ENCODE results near the gene ZNF415. TPM values are rescaled to one million over a fixed set of nuclear protein-coding genes. Genes with fewer than 3 reads are reported as not detected.

ZNF415 gene
- total RNA-seq, 1 experiment from 2014 or later = not detected

- Mint-ChIP-seq H3K9me3 (ENCODE audit: low read depth, unreplicated experiment) (peaks cover 22% of the 10 kb centered on the region), H3K27ac (ENCODE audit: unreplicated experiment) (no peak overlapping the region), H3K4me3 (ENCODE audit: low read depth, unreplicated experiment) (no peak overlapping the region), H3K27me3 (ENCODE audit: unreplicated experiment) (no peaks in the 10 kb centered on the region), H3K36me3 (ENCODE audit: insufficient read depth, unreplicated experiment) (no peaks in the 10 kb centered on the region), H3K4me1 (ENCODE audit: low read depth, unreplicated experiment) (no peaks in the 10 kb centered on the region)
- no peak for DNase-seq
- CTCF ChIA-PET = no interaction called here
- no peak for TF ChIP-seq CTCF (IDR thresholded peaks at IDR 0.05; ENCODE audit: unreplicated experiment)
- intact Hi-C loops (cut with micrococcal nuclease; ENCODE audit: unreplicated experiment) = no loop called here
- no TSS peak for BruUV-seq (replicated peaks)
These were observed 33.0 kb upstream of the ZNF415 start for GRCh38 chr19:53165691-53166091.

GRCh38 chr19:53161123-53161522 lies 28.4 kb upstream of the ZNF415 start:
- no TSS peak for BruUV-seq (replicated peaks)
- H3K36me3 Mint-ChIP-seq (ENCODE audit: insufficient read depth, unreplicated experiment) = no peaks in the 10 kb centered on the region
- CTCF ChIA-PET = no interaction called here
- intact Hi-C loops (cut with micrococcal nuclease; ENCODE audit: unreplicated experiment) = no loop called here
- no peak for TF ChIP-seq CTCF (IDR thresholded peaks at IDR 0.05; ENCODE audit: unreplicated experiment)
- H3K4me3 Mint-ChIP-seq (ENCODE audit: low read depth, unreplicated experiment) = no peak overlapping the region
- H3K27ac Mint-ChIP-seq (ENCODE audit: unreplicated experiment) = no peak overlapping the region
- H3K9me3 Mint-ChIP-seq (ENCODE audit: low read depth, unreplicated experiment) = peaks cover 24% of the 10 kb centered on the region
- H3K4me1 Mint-ChIP-seq (ENCODE audit: low read depth, unreplicated experiment) = no peaks in the 10 kb centered on the region
- no peak for DNase-seq
- H3K27me3 Mint-ChIP-seq (ENCODE audit: unreplicated experiment) = no peaks in the 10 kb centered on the region

GRCh38 chr19:53160350-53160749 lies 27.6 kb upstream of the ZNF415 start:
- Mint-ChIP-seq H3K36me3 (ENCODE audit: insufficient read depth, unreplicated experiment) (no peaks in the 10 kb centered on the region), H3K4me3 (ENCODE audit: low read depth, unreplicated experiment) (no peak overlapping the region), H3K27me3 (ENCODE audit: unreplicated experiment) (no peaks in the 10 kb centered on the region), H3K9me3 (ENCODE audit: low read depth, unreplicated experiment) (peaks cover 19% of the 10 kb centered on the region), H3K27ac (ENCODE audit: unreplicated experiment) (no peak overlapping the region), H3K4me1 (ENCODE audit: low read depth, unreplicated experiment) (no peaks in the 10 kb centered on the region)
- CTCF ChIA-PET = no interaction called here
- no TSS peak for BruUV-seq (replicated peaks)
- no peak for TF ChIP-seq CTCF (IDR thresholded peaks at IDR 0.05; ENCODE audit: unreplicated experiment)
- no peak for DNase-seq
- intact Hi-C loops (cut with micrococcal nuclease; ENCODE audit: unreplicated experiment) = no loop called here

GRCh38 chr19:53158119-53158656 lies 25.5 kb upstream of the ZNF415 start:
- no TSS peak for BruUV-seq (replicated peaks)
- DNase-seq = no peak
- Mint-ChIP-seq H3K9me3 (ENCODE audit: low read depth, unreplicated experiment) (peaks cover 27% of the 10 kb centered on the region), H3K4me1 (ENCODE audit: low read depth, unreplicated experiment) (no peaks in the 10 kb centered on the region), H3K36me3 (ENCODE audit: insufficient read depth, unreplicated experiment) (no peaks in the 10 kb centered on the region), H3K4me3 (ENCODE audit: low read depth, unreplicated experiment) (no peak overlapping the region), H3K27ac (ENCODE audit: unreplicated experiment) (no peak overlapping the region), H3K27me3 (ENCODE audit: unreplicated experiment) (no peaks in the 10 kb centered on the region)
- intact Hi-C loops (cut with micrococcal nuclease; ENCODE audit: unreplicated experiment) = no loop called here
- CTCF ChIA-PET = interaction anchor here (0.7 kb wide), 1 partner anchor 285 kb away, joined by 5 read pairs; no protein-coding TSS in a partner anchor
- no peak for TF ChIP-seq CTCF (IDR thresholded peaks at IDR 0.05; ENCODE audit: unreplicated experiment)

Data from Calu3 (cell line).